Measurements from ENCODE around the gene FAM180A. TPM values are rescaled to one million over a fixed set of nuclear protein-coding genes. Genes with fewer than 3 reads are reported as not detected.
A peak's percentile ranks its signal among the peaks of the same experiment; 100 is the strongest.
"Not testable (repeated sequence)": the region's sequence is repeated elsewhere in the genome, so short reads cannot be mapped to it uniquely, and the experiment has no call there.

FAM180A gene
- polyA plus RNA-seq, 4 donors, result 0.17 TPM; not detected in 3

DNA sequence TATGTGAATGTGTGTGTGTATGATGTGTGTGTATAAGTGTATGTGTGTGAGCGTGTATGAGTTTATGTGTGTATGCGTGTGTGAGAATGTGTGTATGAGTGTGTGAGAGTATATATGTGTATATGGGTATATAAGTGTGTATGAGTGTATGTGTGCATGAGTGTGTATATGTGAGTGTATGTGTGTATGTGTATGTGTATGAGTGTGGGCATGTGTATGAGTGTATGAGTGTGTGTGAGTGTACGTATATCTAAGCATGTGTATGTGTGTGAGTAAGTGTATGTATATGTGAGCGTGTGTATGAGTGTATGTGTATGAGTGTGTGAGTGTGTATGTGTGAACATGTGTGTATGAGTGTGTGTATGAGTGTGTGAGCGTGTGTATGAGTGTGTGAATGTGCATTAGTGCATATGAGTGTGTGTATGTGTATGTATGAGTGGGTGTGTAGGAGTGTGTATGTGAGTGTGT, 33.5 kb downstream of the FAM180A start:
- DNase-seq (ENCODE audit: low read depth in 4 of 4, low spot score in 3 of 4), result no peak

- DNase-seq (ENCODE audit: low read depth in 4 of 4, low spot score in 3 of 4), result no peak
Measured at GRCh38 chr7:135714534-135715009, 34.0 kb downstream of the FAM180A start.

GRCh38 chr7:135713836-135714470, 34.7 kb downstream of the FAM180A start:
- no peak for DNase-seq (ENCODE audit: low read depth in 4 of 4, low spot score in 3 of 4)

GRCh38 chr7:135712796-135713195, 35.8 kb downstream of the FAM180A start:
- no peak for DNase-seq (ENCODE audit: low read depth in 4 of 4, low spot score in 3 of 4)

DNA sequence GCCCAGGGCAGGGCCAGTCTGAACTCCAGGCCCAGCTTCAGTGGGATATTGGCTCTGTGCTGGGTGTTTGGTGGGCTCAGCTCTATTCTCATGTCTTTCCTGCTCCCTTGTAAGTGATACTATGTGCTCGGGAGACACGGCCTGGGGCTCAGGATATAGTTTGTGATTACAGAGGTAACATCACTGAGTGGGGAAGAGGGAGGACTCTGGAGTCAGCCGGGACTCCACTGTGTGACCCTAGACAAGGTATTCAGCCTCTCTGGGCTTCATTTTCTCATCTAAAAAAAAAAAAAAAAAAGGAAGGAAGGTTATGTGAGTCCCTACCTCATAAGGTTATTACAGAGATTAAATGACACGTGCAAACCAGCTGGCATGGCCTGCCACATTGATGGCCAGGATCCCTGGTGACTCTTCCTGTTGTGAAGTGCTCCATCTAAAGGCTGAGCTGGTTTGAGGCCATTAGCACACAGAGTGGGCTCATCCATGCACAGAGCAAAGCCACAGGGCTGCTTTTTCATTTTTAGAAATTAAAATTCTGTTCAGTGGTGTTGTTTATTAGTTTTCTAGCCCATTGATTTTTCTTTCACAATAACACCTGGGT, 36.3 kb downstream of the FAM180A start:
- no peak for DNase-seq (ENCODE audit: low read depth in 4 of 4, low spot score in 3 of 4)

DNA sequence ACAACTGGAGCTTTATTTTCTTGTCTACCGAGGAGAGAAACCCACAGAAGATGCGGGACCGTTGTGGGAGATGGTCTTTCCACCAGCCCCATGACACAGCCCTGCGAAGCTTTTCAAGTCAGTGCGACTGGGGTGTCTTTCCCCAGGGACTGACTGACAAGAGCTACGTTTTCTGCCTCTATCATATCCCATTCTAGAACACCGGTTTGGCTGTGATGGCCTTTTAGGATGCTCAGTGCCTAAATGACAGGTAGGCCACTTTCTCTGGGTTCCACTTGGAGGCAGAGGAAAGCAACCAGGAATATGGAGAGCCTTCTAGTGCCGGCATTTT, 37.5 kb downstream of the FAM180A start:
- DNase-seq (ENCODE audit: low read depth in 4 of 4, low spot score in 3 of 4), result no peak

DNA sequence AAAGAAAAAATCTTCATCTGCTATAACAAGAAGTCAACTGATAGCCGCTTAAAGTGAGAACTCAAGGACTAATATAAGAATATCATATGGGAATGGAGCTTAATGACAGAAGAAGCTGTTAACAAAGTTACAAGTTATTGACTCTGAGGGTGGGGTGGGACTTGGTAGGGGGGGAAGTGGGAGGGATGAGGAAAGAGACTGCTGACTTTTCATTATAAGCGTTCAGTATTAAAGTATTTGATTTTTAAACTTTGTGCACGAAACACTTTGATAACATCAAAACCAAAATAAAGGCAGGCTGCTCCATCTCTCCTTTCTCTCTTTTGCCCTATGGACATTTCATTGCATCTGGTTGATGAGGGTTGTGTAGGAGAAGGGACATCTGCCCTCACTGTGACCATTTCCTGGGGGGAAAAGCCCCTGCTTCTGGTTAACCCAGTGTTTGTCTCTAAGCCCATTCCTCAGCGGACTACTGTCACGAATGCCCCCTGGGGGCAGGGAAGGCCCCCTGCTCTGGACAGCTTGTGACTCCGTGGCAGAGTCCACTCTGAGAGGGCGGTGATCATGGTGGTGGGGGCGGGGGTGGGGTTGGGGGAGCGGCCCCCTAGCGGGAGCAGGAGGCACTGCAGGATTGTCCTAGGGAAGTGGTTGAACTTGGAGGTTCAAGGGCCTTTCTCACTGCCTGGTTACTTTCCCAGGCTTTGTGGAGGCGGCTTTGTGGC, 38.0 kb downstream of the FAM180A start:
- peak in 1 of 4 donors; percentile 11 for DNase-seq (ENCODE audit: low read depth in 4 of 4, low spot score in 3 of 4)

GRCh38 chr7:135709508-135709907, 39.1 kb downstream of the FAM180A start:
- no peak for DNase-seq (ENCODE audit: low read depth in 4 of 4, low spot score in 3 of 4)

GRCh38 chr7:135708041-135708440, 40.6 kb downstream of the FAM180A start:
- no peak for DNase-seq (ENCODE audit: low read depth in 4 of 4, low spot score in 3 of 4)

DNA sequence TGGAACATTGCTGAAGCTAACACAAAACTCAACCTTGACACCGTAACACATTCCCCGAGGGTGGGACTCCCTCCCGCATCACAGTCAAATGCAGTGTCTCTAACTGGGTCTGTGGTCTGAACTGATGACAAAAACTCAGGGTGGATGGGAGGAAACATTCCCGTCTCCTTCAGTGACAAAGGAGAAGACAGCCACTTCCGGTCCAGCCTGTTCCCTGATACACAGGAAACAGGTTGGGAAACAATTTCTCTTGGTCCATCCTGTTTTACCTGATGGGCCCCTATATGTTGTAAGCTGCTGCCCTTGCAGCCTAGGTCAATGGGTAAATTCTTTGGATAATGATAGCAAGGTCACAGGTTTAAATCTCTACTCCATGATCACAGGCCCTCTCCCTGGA, 41.0 kb downstream of the FAM180A start:
- no peak for DNase-seq (ENCODE audit: low read depth in 4 of 4, low spot score in 3 of 4)

GRCh38 chr7:135706858-135707569, 41.6 kb downstream of the FAM180A start:
- no peak for DNase-seq (ENCODE audit: low read depth in 4 of 4, low spot score in 3 of 4)

- no peak for DNase-seq (ENCODE audit: low read depth in 4 of 4, low spot score in 3 of 4)
Measured at GRCh38 chr7:135706038-135706742, 42.4 kb downstream of the FAM180A start.

GRCh38 chr7:135704698-135705097, 43.9 kb downstream of the FAM180A start:
- DNase-seq (ENCODE audit: low read depth in 4 of 4, low spot score in 3 of 4), result no peak

DNA sequence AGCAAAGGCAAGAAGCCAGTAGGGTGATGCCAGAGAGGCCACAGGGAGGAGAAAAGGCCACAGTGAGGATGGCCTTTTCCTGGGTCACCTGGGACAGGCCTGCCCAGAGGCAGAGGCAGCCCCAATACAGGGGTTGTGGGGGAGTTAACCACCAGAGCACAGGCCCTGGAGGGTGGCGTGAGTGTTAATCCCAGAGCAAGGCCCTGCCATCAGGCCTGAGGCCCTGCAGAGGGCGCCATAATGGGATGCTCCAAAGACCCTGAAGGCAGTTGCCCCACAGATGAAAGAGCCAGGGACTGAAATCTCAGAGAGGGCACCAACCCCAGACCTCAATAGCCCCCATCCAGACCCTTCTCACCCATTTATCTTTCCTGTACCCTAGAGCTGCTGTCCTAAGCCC, 44.5 kb downstream of the FAM180A start:
- DNase-seq (ENCODE audit: low read depth in 4 of 4, low spot score in 3 of 4), result no peak

DNA sequence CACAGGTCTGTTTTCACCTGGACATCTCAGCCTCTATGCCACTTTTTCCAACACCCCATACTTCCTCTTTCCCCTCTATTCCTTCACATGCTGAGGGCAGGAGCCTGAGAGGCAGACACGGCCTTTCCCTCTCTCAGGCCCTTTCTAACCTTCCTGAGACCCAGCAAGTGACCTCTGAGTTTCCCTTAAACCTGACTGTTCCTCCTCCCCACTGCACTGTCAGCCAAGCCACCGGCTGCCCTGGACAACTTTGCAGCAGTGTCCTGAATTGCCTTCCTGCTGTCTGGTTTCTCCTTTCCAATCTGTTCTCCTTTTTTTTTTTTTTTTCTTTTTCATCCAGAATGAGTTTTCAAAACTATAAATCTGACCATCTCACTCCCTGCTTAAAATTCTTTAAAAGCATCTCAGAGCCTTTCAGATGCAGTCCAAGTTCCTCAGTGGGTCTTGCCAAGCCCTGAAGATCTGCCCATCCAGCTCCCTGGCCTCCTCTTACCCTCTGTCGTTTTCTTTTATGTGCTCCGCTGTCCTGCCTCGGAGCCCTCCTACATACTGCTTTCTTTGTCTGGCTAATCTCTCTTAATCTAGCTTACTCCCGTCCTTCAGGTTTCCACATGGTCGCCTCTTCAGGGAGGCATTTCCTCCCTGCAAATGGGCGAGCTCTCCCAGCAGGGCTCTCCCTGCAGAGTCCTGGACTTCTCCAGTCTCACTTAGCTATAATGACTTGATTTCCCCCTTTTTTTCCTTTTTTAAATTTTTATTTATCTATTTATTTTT, 51.1 kb downstream of the FAM180A start:
- no peak for DNase-seq (ENCODE audit: low read depth in 4 of 4, low spot score in 3 of 4)

GRCh38 chr7:135693558-135693957, 55.1 kb downstream of the FAM180A start:
- no peak for DNase-seq (ENCODE audit: low read depth in 4 of 4, low spot score in 3 of 4)

- not testable (repeated sequence) for DNase-seq (ENCODE audit: low read depth in 4 of 4, low spot score in 3 of 4)
Measured at GRCh38 chr7:135692606-135693005, 56.0 kb downstream of the FAM180A start.

DNA sequence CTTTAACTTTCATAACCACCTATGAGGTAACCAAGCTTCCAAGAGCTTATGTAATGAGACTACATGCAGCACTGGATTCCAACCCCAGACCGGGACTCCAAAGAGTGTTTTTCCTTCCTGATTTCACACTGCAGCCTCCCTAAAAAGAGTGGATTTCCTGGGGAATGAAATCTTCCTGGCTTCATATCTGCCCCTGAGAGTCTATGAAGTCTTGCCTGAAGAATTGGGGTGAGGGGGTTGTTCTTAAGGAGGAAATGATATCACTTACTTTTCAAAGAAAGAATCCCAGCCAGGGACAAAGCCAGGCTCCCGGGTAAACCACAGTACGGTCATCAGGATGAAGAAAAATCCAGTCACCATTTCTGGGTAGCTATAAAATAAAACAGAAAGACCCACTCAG, 56.6 kb downstream of the FAM180A start:
- no peak for DNase-seq (ENCODE audit: low read depth in 4 of 4, low spot score in 3 of 4)

GRCh38 chr7:135690566-135690965, 58.0 kb downstream of the FAM180A start:
- no peak for DNase-seq (ENCODE audit: low read depth in 4 of 4, low spot score in 3 of 4)

DNA sequence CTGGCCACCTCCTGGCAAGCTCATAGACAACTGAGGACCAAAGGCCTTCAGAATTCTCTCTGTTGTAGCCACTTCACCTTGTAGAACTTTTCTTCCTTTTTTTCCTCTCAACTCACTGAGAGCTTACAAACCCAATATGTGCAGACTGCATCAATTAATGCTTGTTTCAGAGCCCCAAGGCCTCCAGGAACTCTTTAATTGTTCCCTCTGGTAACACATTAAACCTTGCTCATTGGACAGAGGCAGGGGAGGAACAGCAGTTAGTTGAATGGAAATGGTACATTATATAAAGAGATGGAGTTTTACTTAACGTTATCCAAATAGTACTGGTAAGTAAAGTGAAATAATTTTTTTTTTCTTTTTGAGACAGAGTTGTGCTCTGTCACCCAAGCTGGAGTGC, 61.1 kb downstream of the FAM180A start:
- DNase-seq (ENCODE audit: low read depth in 4 of 4, low spot score in 3 of 4), result no peak

Measured in left renal pelvis (tissue), 4 donors.